GM12892 (cell line): Measurements from ENCODE around the gene MVP.

Source experiments
- POLR2A ChIP-seq: IDR thresholded peaks from 2 replicates; pipeline ENCODE4 v1.6.1; 2011; ENCODE audit warnings: low read depth, low read length, control low read depth
- POLR2AphosphoS5 ChIP-seq: IDR thresholded peaks from 2 replicates; pipeline ENCODE4 v1.6.1; 2011; ENCODE audit warnings: low read depth, low read length, control low read depth

DNA sequence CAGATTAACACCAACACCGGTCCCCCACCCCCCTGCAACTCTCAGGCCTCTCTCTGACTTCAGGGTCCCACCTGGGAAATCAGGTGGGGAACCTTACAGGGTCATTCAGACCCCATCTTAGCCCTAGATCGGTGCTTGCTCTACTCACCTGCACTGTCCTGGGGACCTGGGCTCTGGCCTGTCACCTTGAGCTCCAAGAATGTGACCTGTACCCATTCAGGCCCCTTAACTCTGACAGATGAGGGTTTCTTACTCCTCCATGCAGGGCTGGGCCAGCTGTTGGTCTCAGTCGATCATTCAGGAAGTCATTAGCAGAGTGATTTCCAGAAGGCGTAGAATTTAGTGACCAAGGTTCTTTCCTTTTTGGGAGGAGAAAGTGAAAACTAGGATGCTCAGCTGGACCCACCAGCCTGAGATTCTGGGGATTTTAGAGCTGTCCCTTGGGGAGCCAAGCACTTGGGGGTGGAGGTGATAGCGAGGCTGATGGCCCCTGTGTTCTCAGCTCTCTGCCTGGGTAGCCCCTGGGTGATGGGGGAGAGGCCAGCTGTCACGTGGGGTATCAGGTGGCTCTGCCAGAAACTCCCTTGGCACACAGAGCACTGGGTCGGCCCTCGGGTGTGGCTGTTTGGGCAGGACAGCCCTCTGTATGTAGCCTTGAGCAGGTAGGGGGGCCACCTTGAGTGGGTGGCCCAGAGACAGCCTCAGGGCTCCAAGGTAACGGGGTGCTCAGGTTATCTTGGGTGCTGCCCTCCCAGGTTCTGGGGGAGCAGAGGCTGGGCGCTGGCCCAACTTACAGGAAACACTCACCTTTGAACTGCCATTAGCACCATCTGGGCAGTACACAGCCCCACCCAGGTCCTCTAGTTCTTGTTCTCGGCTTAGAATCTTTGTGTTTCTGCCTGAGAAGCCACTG is 724 bp downstream of the MVP start:
- TF ChIP-seq POLR2A: peak; percentile 72; the same call in 1 of the 2 replicates
- peak; percentile 66; the same call in 1 of the 2 replicates for TF ChIP-seq POLR2AphosphoS5
